ENCODE data around the gene SLC8A1.

GRCh38 chr2:40281021-40281940 lies 170.6 kb downstream of the SLC8A1 start:
- TF ChIP-seq POLR2A (IDR thresholded peaks at IDR 0.05; ENCODE audit: low read length) (no peak), GATA1 (IDR thresholded peaks at IDR 0.05; ENCODE audit: low read depth, low read length) (no peak)

Measured in erythroblast (primary cell).